Sigmoid colon (tissue), 7 donors: ENCODE results near the gene CBL. TPM values are rescaled to one million over a fixed set of nuclear protein-coding genes. Genes with fewer than 3 reads are reported as not detected.

Source experiments
- DNase-seq: peaks from one replicate; pipeline ENCODE4 v3.0.0-alpha.2; 2019
- H3K27ac ChIP-seq, 4 donors: fragments of 200-600 bp; sonication (generic); one replicate each; pipeline ENCODE4 v1.5.1; 2016 to 2019; ENCODE audit warnings: mild to moderate bottlenecking in 1 of 4
- H3K27me3 ChIP-seq, 3 donors: fragments of 200-600 bp; sonication (generic); one replicate each; pipeline ENCODE4 v1.5.1; 2019; ENCODE audit warnings: mild to moderate bottlenecking in 1 of 3
- H3K36me3 ChIP-seq, 4 donors: fragments of 200-600 bp; sonication (generic); one replicate each; pipeline ENCODE4 v1.5.1; 2016 to 2019
- H3K4me1 ChIP-seq, 4 donors: fragments of 200-600 bp; sonication (generic); one replicate each; pipeline ENCODE4 v1.5.1; 2017 to 2019
- H3K4me3 ChIP-seq, 4 donors: fragments of 200-600 bp; sonication (generic); one replicate each; pipeline ENCODE4 v1.5.1; 2017 to 2019; ENCODE audit warnings: mild to moderate bottlenecking in 2 of 4, moderate library complexity in 1 of 4
- H3K9me3 ChIP-seq, 4 donors: fragments of 200-600 bp in 3 of 4; sonication (generic) in 3 of 4; one replicate each; pipeline versions ENCODE4 v1.5.1 to v1.6.1; 2013 to 2019
- CTCF ChIP-seq, 4 experiments: fragments of 450-650 bp in 3 of 4; fragments of 200-600 bp in 1 of 4; IDR thresholded peaks; one replicate each; pipeline ENCODE4 v1.5.1; 2016 to 2019; ENCODE audit warnings: antibody characterized with exemption in 4 of 4, mild to moderate bottlenecking in 3 of 4, moderate library complexity in 2 of 4
- EP300 ChIP-seq, 4 donors: sonication (generic); formaldehyde crosslinking; IDR thresholded peaks; one replicate each; pipeline ENCODE4 v1.6.1; 2017; ENCODE audit warnings: antibody characterized with exemption in 4 of 4
- POLR2A ChIP-seq, 2 donors: fragments of 450-650 bp; IDR thresholded peaks; one replicate each; pipeline ENCODE4 v1.6.1; 2016; ENCODE audit warnings: antibody characterized with exemption in 2 of 2, mild to moderate bottlenecking in 2 of 2, moderate library complexity in 2 of 2
- POLR2AphosphoS5 ChIP-seq, 4 donors: sonication (generic); formaldehyde crosslinking; IDR thresholded peaks; one replicate each; pipeline ENCODE4 v1.6.1; 2017; ENCODE audit warnings: antibody characterized with exemption in 4 of 4
- WGBS, 2 donors: extraction: QIAGEN DNeasy Blood & Tissue Kit; methylation state at CpG; one replicate each; pipeline ENCODE4 v1.1.7; 2013; 5-methylcytosine and 5-hydroxymethylcytosine counted together
- intact Hi-C: fragments of 100-400 bp; cut with DNase I; formaldehyde crosslinking; loops from one replicate; pipeline ENCODE4 v1.15.1; 2023
- polyA plus RNA-seq, 3 donors: library from polyadenylated mRNA; stranded (reverse); fragments of 200-250 nt; gene quantifications; one replicate each; pipeline ENCODE4 v1.2.3, GENCODE V29; 2013
- total RNA-seq, 4 donors: library from RNA; depleted of rRNA; stranded (reverse); fragments of >200 nt; gene quantifications; one replicate each; pipeline ENCODE4 v1.1.0, GENCODE V29; 2016
- donor health status: healthy with polysubstance abuse.
- donor health status: Bipolar disorder and iron deficiency.
- donor health status: healthy.

The CBL gene
- total and polyA plus RNA-seq, 7 donors = 1.8 to 17.7 (median 11.8) TPM

GRCh38 chr11:119168471-119169281 lies 37.5 kb upstream of the CBL start, which contains the start of gene NLRX1:
NLRX1 (plus strand) TSS chr11:119168725; CDS start chr11:119171404, 2,679 bp downstream.
- TF ChIP-seq EP300 (IDR thresholded peaks at IDR 0.05) (no peak), CTCF (IDR thresholded peaks at IDR 0.05) (peak; percentile 85 to 92 (median 89)), POLR2A (IDR thresholded peaks at IDR 0.05) (peak; percentile 69 to 71), POLR2AphosphoS5 (IDR thresholded peaks at IDR 0.05) (peak; percentile 77 to 91 (median 81))
- H3K9me3 ChIP-seq = no peaks in the 10 kb centered on the region
- peak within 1 kb of the TSS; percentile 95 to 99 (median 98) for H3K27ac ChIP-seq
- intact Hi-C loops = loop anchor here (1.0 to 2.0 kb wide), 3 partner anchors 28 to 152 kb away; partner anchors contain the start of gene CBL
- whole genome bisulfite sequencing, 2 donors = 4% methylated on average over 63 of the region's 63 CpGs
- peak within 1 kb of the TSS; percentile 79 to 99 (median 94) for H3K4me3 ChIP-seq
- H3K4me1 ChIP-seq = peaks cover 0 to 9% (median 5%) of the 10 kb centered on the region in 4 donors
- no peaks in the 10 kb centered on the region for H3K27me3 ChIP-seq
- peaks cover 0 to 14% (median 0%) of the 10 kb centered on the region in 4 donors for H3K36me3 ChIP-seq
- DNase-seq = peak; percentile 93

- H3K36me3 ChIP-seq = peaks cover 0 to 21% (median 2%) of the 10 kb centered on the region in 4 donors
- H3K4me3 ChIP-seq = peak overlapping the region; percentile 79 to 99 (median 94)
- 10 to 20% methylated on average over 15 of the region's 15 CpGs for WGBS, 2 donors
- peaks cover 0 to 9% (median 5%) of the 10 kb centered on the region in 4 donors for H3K4me1 ChIP-seq
- H3K27ac ChIP-seq = peak overlapping the region; percentile 95 to 99 (median 98)
- peak; percentile 72 for DNase-seq
- H3K27me3 ChIP-seq = no peaks in the 10 kb centered on the region
- TF ChIP-seq POLR2AphosphoS5 (IDR thresholded peaks at IDR 0.05) = peak in 3 of 4 donors; percentile 19 to 80 (median 67)
- peak in 1 of 2 donors; percentile 15 for TF ChIP-seq POLR2A (IDR thresholded peaks at IDR 0.05)
- TF ChIP-seq EP300 (IDR thresholded peaks at IDR 0.05) = no peak
- TF ChIP-seq CTCF (IDR thresholded peaks at IDR 0.05) = peak in 1 of 4 experiments; percentile 12
- intact Hi-C loops = loop anchor here (2.0 kb wide), 2 partner anchors 28 to 152 kb away; no protein-coding TSS in a partner anchor
- H3K9me3 ChIP-seq = no peaks in the 10 kb centered on the region
These were observed 36.8 kb upstream of the CBL start for GRCh38 chr11:119169282-119169719.

- WGBS, 2 donors = 89 to 93% methylated on average over 2 of the region's 2 CpGs
- H3K27me3 ChIP-seq = no peaks in the 10 kb centered on the region
- H3K4me1 ChIP-seq = peaks cover 0 to 9% (median 5%) of the 10 kb centered on the region in 4 donors
- no peak overlapping the region for H3K27ac ChIP-seq
- no peak overlapping the region for H3K4me3 ChIP-seq
- intact Hi-C loops = no loop called here
- TF ChIP-seq CTCF (IDR thresholded peaks at IDR 0.05) (no peak), POLR2A (IDR thresholded peaks at IDR 0.05) (no peak), POLR2AphosphoS5 (IDR thresholded peaks at IDR 0.05) (no peak), EP300 (IDR thresholded peaks at IDR 0.05) (no peak)
- no peaks in the 10 kb centered on the region for H3K9me3 ChIP-seq
- DNase-seq = no peak
- H3K36me3 ChIP-seq = peaks cover 2 to 53% (median 12%) of the 10 kb centered on the region in 4 donors
These were observed 33.6 kb upstream of the CBL start for GRCh38 chr11:119172513-119172912.

GRCh38 chr11:119173453-119173852 lies 32.7 kb upstream of the CBL start:
- 94 to 95% methylated on average over 21 of the region's 21 CpGs for WGBS, 2 donors
- Histone ChIP-seq H3K4me1 (peaks cover 0 to 9% (median 5%) of the 10 kb centered on the region in 4 donors), H3K4me3 (no peak overlapping the region), H3K9me3 (no peaks in the 10 kb centered on the region), H3K27me3 (no peaks in the 10 kb centered on the region), H3K27ac (no peak overlapping the region), H3K36me3 (peaks cover 5 to 62% (median 13%) of the 10 kb centered on the region in 4 donors)
- no peak for DNase-seq
- intact Hi-C loops = no loop called here
- no peak for TF ChIP-seq POLR2A (IDR thresholded peaks at IDR 0.05)
- TF ChIP-seq EP300 (IDR thresholded peaks at IDR 0.05) = no peak
- no peak for TF ChIP-seq CTCF (IDR thresholded peaks at IDR 0.05)
- TF ChIP-seq POLR2AphosphoS5 (IDR thresholded peaks at IDR 0.05) = no peak
